Raji (cell line): ENCODE results near the gene TXNRD3.
A peak's percentile ranks its signal among the peaks of the same experiment; 100 is the strongest.

Experiments used
- POLR2A ChIP-seq: IDR thresholded peaks from 2 replicates; pipeline ENCODE4 v1.6.1; 2011; ENCODE audit warnings: low read depth, low read length, control low read depth; ENCODE audit not compliant: insufficient read depth

TXNRD3 gene

DNA sequence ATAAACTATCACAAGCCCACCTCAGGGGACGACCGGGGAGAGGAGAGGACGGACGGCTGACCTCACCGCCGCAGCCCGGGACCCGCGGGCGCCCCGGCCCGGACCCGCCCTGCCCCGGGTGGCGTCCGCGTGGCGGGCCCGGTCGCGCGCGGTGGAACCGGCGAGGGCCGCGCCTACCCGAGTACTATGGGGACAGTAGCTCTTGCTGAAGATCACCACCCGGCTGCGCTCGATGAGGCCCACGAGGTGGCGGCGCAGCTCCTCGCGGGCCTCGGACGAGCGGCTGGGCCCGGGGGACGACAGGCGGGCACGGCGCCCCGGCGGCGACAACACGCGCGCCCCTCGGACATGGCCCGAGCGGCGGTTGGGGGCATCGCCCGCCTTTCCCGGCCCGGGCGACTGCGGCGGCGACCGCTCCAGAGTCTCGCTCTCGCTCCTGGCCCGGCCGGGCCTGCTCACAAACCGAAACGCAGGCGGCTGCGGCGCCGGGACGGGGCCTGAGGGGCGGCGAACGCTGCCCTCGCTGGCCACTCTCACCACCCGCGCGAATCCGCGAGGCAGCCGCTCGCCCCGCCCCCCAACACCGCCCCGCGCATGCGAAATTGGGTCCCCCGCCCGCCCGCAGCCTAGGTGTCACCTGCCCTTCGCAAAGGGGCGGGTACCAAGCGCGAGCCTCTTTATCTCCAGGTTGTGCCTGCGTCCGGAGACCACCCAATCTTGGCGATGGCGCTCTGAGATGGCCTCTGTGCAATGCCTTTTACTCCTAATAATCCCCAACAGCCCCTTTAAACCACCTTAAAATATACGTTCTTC, at the start of gene TXNRD3:
TXNRD3 (minus strand) TSS at position 554 of the 813 bp plus-strand sequence.
- no peak for TF ChIP-seq POLR2A

DNA sequence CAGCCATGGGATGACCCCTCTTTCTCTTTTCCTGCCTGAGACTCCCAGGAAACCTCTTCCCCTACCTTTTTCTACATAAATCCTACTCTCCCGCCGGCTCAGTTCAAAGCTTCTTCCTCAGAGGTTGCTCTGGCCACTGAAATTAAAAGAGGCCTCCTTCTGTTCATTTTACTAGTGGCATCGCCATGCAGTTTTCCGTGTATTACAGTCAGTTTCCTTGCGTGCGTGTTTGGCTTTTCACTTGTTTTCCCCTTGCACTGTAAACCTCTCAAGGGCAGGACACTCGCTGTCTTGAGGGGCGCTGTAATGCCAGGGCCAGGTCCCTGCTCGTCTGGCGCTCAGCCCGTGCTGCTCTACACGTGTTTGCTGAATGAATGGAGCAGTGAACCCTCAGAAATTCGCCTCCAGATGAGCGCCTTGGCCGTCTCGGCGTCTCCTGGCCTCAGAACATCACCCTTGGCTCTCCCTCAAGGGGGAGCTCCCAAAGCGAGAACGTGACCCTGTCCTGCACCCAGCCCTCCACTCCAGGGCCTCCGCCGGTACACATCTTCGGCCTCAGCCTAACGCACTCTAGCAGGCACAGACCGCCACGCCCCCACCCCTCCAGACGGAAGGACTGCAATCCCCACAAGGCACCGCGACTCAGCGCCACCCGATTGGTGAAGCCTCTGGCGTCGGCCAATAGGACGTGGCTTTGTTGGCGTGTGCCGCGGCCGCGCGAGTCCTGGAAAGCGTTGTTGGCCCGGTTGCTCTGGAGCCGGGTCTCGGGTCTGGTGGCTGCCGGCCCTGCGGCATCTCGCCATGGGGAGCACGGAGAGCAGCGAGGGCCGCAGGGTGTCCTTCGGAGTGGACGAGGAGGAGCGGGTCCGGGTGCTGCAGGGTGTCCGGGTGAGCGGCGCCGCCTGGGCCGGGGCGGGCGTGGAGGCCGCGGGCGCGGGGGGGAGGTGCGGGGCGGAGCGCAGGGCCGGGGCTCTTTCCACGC, 48.9 kb upstream of the TXNRD3 start, which contains the start of gene CHCHD6:
CHCHD6 (plus strand) TSS at position 729 of the 982 bp plus-strand sequence; CDS start at position 802, 73 bp downstream.
- TF ChIP-seq POLR2A, result peak; percentile 52

DNA sequence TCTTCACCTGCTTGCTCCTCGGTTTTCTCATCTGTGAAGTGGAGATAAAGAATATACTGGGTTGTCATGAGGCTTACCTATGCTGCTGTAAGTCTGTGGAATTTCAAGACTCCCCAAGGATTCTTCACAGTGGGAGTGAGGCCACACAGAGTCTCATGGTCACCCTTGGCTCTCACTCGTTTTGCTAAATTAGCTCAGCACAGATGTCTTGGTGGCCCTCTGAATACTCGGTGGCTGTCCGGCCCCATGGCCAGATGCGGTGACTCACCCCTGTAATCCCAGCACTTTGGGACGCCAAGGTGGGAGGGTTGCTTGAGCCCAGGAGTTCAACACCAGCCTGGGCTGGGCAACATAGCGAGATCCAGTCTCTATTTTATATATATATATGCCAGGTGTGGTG, 44.1 kb upstream of the TXNRD3 start:
- no peak for TF ChIP-seq POLR2A

DNA sequence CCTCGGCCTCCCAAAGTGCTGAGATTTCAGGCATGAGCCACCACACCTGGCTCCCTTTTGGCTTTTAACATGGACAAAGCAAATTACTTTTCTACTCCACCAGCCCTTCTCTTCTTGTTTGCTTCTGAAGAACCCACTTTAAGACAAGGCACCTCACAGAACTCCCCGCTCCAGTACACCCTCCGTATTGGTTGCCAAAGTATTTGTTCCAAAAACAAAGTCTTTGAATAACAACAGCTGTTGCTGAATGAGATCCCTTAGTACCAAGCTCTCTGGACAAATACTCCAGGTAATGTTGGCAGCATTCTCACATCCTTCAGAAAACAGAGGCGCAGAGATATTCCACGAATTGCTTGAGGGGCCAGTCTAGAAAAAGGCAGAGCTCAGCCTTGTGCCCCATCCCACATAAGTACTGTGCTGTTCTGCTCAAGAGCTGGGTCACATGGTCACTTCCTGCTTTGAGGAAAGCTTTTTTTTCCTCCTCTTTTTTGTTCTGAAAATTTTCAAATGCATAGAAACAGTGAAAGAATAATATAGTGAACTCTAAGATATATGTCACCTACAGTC, 41.9 kb upstream of the TXNRD3 start:
- TF ChIP-seq POLR2A, result no peak

DNA sequence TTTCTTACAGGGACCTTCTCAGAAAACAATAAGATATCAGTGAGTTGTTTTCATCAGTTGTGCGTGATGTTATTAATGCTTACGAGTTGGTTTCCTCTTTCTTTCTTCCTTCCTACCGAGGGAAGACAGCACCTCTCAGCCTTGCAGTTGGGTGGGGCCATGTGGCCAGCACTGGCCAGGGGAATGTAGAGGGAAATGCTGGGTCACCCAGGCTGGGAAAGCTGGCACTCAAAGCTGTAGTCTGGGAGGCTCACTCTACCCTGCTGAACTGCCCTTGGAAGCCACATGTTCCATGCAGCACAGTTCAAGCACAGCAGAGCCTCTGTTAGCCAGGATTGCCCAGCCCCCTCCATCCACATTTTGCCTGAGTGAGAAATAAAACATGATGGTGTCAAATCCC, 39.0 kb upstream of the TXNRD3 start:
- TF ChIP-seq POLR2A, result no peak

DNA sequence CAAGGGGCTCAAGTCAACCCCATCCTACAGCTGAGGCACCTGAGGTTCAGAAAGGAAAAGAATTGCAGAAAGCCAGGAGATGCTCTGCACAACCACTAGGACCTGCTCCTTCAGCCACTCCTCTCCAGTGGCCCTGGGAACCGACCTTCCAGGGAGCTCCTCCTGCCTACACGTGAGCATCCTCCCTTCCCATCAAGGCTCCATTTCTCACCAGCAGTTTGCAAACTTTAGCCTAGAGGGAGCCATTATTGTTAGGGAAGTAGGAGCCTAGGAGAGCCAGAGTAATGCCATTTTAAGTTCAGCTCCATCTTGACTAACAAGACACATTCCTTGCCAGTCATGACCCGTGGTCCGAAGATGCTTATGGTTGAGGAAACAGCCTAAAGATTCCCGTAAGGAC, 37.9 kb upstream of the TXNRD3 start:
- TF ChIP-seq POLR2A, result no peak

DNA sequence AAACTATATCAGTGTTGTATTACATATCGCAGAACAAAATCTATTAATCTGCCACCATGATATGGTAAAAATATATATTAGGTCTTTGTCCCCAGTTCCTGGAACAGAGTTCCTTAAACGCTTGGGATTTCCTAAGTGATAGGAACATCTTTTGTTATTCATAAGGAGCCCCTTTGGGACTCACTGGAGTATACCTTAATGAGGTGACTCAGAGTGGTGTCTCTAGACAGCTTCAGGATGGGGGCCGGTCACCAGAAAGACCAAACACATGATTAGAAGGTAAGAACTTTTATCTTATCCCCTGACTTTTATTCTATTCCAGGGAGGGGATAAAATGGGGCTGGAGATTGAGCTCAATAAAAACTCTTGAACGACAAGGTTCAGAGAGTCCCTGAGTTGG, 36.8 kb upstream of the TXNRD3 start:
- no peak for TF ChIP-seq POLR2A

DNA sequence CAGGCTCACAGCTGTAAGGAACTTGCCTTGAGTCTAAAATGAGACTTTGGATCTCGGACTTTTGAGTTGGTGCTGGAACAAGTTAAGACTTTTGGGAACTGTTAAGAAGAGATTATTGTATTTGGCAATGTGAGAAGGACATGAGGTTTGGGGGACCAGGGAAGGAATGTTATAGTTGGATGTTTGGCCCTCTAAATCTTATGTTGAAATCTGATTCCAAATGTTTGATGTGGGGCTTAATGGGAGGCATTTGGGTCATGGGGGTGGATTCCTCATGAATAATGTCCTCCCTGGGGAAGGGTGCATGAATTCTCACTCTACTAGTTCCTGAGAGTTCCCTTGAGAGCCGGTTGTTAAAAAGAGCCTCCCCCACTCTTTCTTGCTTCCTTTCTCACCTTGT, 30.6 kb upstream of the TXNRD3 start:
- TF ChIP-seq POLR2A, result no peak

DNA sequence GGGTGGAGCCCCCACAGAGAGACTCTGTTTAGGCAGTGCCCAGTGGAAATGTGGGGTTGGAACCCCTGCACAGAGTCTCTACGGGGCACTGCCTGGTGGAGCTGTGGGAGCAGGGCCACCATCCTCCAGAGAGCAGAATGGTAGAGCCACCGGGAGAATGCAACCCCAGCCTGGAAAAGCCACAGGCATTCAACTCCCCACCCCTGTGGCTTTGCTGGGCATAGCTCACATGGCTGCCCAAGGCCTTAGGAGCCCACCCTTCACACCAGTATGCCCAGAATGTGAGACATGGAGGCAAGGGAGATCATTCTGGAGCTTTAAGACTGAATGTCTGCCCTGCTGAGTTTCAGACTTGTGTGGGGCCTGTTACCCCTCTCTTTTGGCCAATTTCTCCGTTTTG, 30.1 kb upstream of the TXNRD3 start:
- no peak for TF ChIP-seq POLR2A

DNA sequence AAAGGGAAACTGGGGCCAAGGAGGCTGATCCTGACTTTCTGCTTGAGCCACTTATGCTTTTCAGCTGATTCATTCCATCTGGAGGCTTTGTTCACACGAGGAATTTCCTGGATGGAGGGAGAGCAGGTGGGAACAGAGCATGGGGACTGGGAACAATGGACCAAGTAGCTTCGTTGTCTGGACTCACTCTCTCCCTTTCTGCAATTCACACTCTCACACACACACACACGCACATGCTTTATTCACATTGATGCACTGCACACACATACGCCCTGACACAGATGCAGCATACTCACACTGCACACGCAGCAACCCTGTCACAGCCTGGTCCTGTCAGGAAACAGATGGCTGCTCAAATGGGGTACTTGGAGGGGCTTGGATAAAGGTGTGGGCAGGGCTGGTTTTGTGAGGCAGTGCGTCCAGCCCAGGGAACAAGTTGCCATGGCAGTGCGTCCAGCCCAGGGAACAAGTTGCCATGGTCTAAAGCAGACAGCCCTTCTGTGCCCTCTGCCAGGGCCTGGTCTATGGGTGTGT, 29.4 kb upstream of the TXNRD3 start:
- no peak for TF ChIP-seq POLR2A

DNA sequence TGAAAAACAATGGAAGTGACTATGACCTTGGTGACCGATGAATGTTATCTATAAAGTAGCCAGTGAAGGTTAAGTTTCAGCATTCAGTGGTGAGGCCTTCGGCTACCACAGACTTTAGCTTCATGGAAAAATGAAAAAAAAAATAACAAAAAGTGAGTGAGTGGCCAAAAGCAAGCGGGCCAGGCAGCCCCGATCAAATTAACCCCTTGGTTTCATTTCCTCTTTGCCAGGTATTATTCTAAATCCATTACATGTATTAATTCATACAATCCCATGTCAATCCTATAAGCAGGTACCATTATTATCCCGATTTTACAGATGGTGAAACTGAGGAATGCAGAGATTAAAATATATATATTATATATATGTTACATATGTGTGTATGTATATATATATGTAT, 28.1 kb upstream of the TXNRD3 start:
- no peak for TF ChIP-seq POLR2A

DNA sequence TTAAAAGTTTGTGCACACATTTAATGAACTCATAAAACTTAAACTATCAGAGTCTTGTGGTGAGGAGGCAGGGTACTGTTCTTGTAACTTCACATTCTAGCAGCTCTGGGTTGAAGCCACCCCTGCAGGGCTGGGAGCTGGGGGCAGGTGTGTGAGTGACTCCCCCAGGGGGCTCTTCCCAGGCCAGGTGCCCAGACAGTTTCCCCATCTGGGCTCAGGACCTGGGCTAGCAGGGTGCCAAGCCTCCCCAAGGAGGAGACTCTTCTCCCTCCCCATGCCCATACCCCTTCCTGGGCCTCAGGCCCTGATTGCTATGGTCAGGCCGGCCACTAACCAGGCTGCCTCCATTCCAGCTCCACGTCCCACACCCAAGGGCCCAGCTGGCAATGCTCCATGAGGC, 27.1 kb upstream of the TXNRD3 start:
- TF ChIP-seq POLR2A, result no peak

DNA sequence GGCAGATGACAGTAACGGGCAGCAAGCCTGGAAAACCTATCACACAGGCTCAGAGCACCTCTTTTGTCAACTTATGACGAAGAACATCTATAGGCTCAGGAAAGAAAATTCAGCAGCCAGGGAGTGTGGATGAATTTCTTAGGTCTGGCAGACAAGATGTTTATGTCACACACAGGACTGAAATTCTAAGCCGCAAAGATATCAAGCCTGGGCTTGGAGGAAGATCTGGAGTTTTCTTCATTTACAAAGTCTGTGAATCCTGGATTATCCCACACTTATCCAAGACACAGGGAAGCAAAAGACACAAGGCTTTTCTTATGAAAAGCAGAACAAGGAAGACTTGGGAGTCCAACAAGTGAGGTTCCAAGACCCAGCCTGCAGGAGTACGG, 25.7 kb upstream of the TXNRD3 start:
- TF ChIP-seq POLR2A, result no peak

DNA sequence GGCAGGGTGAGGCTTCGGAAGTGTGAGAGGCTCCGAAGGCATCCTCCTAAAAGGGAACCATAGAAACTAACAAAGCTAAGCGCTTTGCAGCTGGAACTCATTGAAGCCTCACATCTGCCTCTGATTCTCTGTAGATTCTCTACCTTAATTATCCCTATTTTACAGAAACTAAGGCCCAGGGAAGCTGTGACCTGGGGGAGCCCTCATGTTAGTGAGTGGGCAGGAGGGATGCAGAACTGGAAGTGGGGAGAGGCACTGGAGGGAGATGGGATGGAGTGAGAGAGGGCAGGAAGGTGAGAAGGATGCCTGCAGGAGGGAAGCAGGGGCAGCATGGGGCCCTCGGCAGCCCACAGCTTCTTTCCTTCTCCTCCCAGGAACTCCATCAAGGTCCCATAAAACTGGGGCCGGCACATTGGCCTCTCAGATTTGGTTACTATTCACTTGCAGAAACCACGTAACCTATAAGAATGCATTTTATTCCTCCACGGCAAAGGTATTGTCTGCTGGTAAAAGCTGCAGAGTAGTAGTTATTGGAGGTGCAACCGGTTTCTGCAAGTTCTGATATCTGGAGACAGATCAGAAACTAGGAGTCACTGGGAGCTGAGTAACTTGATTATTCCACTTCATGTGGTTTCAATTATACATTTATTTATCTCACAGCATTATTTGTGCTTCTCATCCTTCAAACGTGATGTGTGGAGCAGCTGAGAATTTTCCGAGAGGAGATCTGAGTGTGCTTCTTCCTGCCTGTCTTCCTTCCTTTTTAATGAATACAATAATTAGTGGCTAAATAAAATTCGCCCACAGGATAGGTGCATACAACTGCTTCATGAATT, 25.1 kb upstream of the TXNRD3 start:
- TF ChIP-seq POLR2A, result no peak
